ENCODE data around the gene APP. TPM values are rescaled to one million over a fixed set of nuclear protein-coding genes. Genes with fewer than 3 reads are reported as not detected.

The APP gene
- total RNA-seq, 1 donor from 2014 or later: 306 TPM

GRCh38 chr21:25956993-25957714 lies 213.4 kb downstream of the APP start:
- TF ChIP-seq EZH2phosphoT487 (IDR thresholded peaks at IDR 0.05): no peak
- no peak for TF ChIP-seq EZH2 (IDR thresholded peaks at IDR 0.05)
- TF ChIP-seq, protein P1, sequence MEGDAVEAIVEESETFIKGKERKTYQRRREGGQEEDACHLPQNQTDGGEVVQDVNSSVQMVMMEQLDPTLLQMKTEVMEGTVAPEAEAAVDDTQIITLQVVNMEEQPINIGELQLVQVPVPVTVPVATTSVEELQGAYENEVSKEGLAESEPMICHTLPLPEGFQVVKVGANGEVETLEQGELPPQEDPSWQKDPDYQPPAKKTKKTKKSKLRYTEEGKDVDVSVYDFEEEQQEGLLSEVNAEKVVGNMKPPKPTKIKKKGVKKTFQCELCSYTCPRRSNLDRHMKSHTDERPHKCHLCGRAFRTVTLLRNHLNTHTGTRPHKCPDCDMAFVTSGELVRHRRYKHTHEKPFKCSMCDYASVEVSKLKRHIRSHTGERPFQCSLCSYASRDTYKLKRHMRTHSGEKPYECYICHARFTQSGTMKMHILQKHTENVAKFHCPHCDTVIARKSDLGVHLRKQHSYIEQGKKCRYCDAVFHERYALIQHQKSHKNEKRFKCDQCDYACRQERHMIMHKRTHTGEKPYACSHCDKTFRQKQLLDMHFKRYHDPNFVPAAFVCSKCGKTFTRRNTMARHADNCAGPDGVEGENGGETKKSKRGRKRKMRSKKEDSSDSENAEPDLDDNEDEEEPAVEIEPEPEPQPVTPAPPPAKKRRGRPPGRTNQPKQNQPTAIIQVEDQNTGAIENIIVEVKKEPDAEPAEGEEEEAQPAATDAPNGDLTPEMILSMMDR (IDR thresholded peaks at IDR 0.05): no peak

DNA sequence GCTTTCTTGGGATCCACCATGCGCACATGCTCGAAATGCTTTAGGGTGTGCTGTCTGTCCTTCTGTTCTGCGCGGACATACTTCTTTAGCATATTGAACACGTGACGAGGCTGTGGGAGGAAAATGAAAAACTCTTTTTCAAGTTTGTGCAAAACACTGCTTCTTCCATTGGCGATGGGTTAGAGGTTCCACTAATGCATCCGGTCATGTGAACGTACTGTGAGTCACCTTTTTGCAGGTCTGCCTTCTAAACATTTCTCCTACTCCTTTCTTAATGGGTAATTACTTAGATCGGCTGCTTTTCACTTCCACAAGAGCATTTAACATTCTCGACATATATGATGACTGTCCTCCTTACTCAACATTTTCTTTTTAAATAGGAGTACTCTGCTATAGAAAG lies 214.9 kb downstream of the APP start:
- H3K4me3 ChIP-seq: no peak overlapping the region
- H3K36me3 ChIP-seq: peaks cover 6% of the 10 kb centered on the region
- peaks cover 12% of the 10 kb centered on the region for H3K79me2 ChIP-seq (ENCODE audit: low read depth)
- H4K20me1 ChIP-seq (ENCODE audit: low read depth): peaks cover under 1% of the 10 kb centered on the region
- H3K9ac ChIP-seq: no peak overlapping the region
- H2AFZ ChIP-seq (replicated peaks): no peak overlapping the region
- no peak overlapping the region for H3K4me3 Mint-ChIP-seq
- H3K36me3 Mint-ChIP-seq: peaks cover 41% of the 10 kb centered on the region
- peaks cover 2% of the 10 kb centered on the region for H3K27me3 Mint-ChIP-seq (ENCODE audit: insufficient read depth, low read depth)
- no peak overlapping the region for H3K27ac Mint-ChIP-seq
- H3K4me2 ChIP-seq: no peak overlapping the region
- H3F3A ChIP-seq (ENCODE audit: low read depth): peaks cover 17% of the 10 kb centered on the region
- peaks cover 26% of the 10 kb centered on the region for H3K4me1 Mint-ChIP-seq
- no peak for TF ChIP-seq EZH2 (IDR thresholded peaks at IDR 0.05)
- H3K4me1 ChIP-seq: peaks cover 23% of the 10 kb centered on the region
- H3K27ac ChIP-seq: no peak overlapping the region
- no peaks in the 10 kb centered on the region for H3K27me3 ChIP-seq
- H3K9me3 ChIP-seq (ENCODE audit: low read depth): no peaks in the 10 kb centered on the region
- H3K9me3 Mint-ChIP-seq: no peaks in the 10 kb centered on the region
- DNase-seq (ENCODE audit: low spot score): no peak

More at GRCh38 chr21:25956993-25957714, 213.4 kb downstream of the APP start:
- no peak overlapping the region for H3K4me2 ChIP-seq
- H3K27me3 ChIP-seq: no peaks in the 10 kb centered on the region
- peaks cover 6% of the 10 kb centered on the region for H3K36me3 ChIP-seq
- H2AFZ ChIP-seq (replicated peaks): no peak overlapping the region
- no peaks in the 10 kb centered on the region for H3K9me3 ChIP-seq (ENCODE audit: low read depth)
- H3K4me3 ChIP-seq: no peak overlapping the region
- H3K9ac ChIP-seq: no peak overlapping the region
- Mint-ChIP-seq H3K4me1 (peaks cover 21% of the 10 kb centered on the region), H3K36me3 (peaks cover 39% of the 10 kb centered on the region), H3K27me3 (ENCODE audit: insufficient read depth, low read depth) (peaks cover 2% of the 10 kb centered on the region), H3K4me3 (no peak overlapping the region), H3K27ac (no peak overlapping the region), H3K9me3 (no peaks in the 10 kb centered on the region)
- DNase-seq (ENCODE audit: low spot score): no peak
- peaks cover 32% of the 10 kb centered on the region for H3F3A ChIP-seq (ENCODE audit: low read depth)
- peaks cover 12% of the 10 kb centered on the region for H3K79me2 ChIP-seq (ENCODE audit: low read depth)
- peaks cover 8% of the 10 kb centered on the region for H4K20me1 ChIP-seq (ENCODE audit: low read depth)
- peaks cover 27% of the 10 kb centered on the region for H3K4me1 ChIP-seq
- no peak overlapping the region for H3K27ac ChIP-seq

DNA sequence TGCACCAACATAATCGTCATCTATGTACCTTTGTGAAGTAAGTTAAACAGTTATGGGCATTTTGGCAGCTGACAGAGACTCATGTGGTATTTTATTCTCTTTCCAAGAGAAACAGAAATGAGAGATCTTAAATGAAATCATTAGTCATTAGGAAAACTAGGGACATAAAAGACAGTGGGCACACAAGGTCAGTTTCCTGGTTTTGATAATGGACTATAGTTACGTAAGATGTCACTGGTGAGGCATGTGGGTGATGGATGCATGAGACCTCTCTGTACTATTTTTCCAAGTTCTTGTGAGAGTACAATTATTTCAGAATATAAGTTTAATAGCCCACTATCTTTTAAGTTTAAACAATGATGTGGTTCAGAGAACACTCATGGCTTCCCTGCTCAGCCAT lies 216.9 kb downstream of the APP start:
- peaks cover 6% of the 10 kb centered on the region for H3K36me3 ChIP-seq
- TF ChIP-seq EZH2phosphoT487 (IDR thresholded peaks at IDR 0.05): no peak
- no peak for TF ChIP-seq EZH2 (IDR thresholded peaks at IDR 0.05)
- TF ChIP-seq, protein P1 (IDR thresholded peaks at IDR 0.05): no peak
- no peak for DNase-seq (ENCODE audit: low spot score)
- no peaks in the 10 kb centered on the region for H3K27me3 ChIP-seq
- Mint-ChIP-seq H3K36me3 (peaks cover 40% of the 10 kb centered on the region), H3K4me3 (no peak overlapping the region), H3K27ac (no peak overlapping the region), H3K27me3 (ENCODE audit: insufficient read depth, low read depth) (peaks cover 2% of the 10 kb centered on the region), H3K4me1 (peaks cover 22% of the 10 kb centered on the region), H3K9me3 (no peaks in the 10 kb centered on the region)
- no peaks in the 10 kb centered on the region for H4K20me1 ChIP-seq (ENCODE audit: low read depth)
- no peak overlapping the region for H3K4me2 ChIP-seq
- H3K4me1 ChIP-seq: peaks cover 17% of the 10 kb centered on the region
- H3K79me2 ChIP-seq (ENCODE audit: low read depth): peaks cover 2% of the 10 kb centered on the region
- no peak overlapping the region for H3K27ac ChIP-seq
- no peak overlapping the region for H3K4me3 ChIP-seq
- no peaks in the 10 kb centered on the region for H3F3A ChIP-seq (ENCODE audit: low read depth)
- H3K9me3 ChIP-seq (ENCODE audit: low read depth): no peaks in the 10 kb centered on the region
- no peak overlapping the region for H2AFZ ChIP-seq (replicated peaks)
- no peak overlapping the region for H3K9ac ChIP-seq

GRCh38 chr21:25953196-25953595 lies 217.4 kb downstream of the APP start:
- H3K27ac Mint-ChIP-seq: no peak overlapping the region
- peaks cover 38% of the 10 kb centered on the region for H3K36me3 Mint-ChIP-seq
- no peak for DNase-seq (ENCODE audit: low spot score)

More at GRCh38 chr21:25953196-25953595, 217.4 kb downstream of the APP start:
- Histone ChIP-seq H4K20me1 (ENCODE audit: low read depth) (no peaks in the 10 kb centered on the region), H3K79me2 (ENCODE audit: low read depth) (no peaks in the 10 kb centered on the region), H2AFZ (replicated peaks) (no peak overlapping the region), H3K27ac (no peak overlapping the region), H3K4me1 (peaks cover 19% of the 10 kb centered on the region), H3K27me3 (no peaks in the 10 kb centered on the region), H3K4me3 (no peak overlapping the region), H3K36me3 (peaks cover 6% of the 10 kb centered on the region), H3K9ac (no peak overlapping the region), H3F3A (ENCODE audit: low read depth) (no peaks in the 10 kb centered on the region), H3K4me2 (no peak overlapping the region), H3K9me3 (ENCODE audit: low read depth) (no peaks in the 10 kb centered on the region)
- Mint-ChIP-seq H3K9me3 (no peaks in the 10 kb centered on the region), H3K27me3 (ENCODE audit: insufficient read depth, low read depth) (peaks cover 2% of the 10 kb centered on the region), H3K4me3 (no peak overlapping the region), H3K4me1 (peaks cover 22% of the 10 kb centered on the region)
- TF ChIP-seq EZH2 (IDR thresholded peaks at IDR 0.05): no peak

Measured in neural progenitor cell (in vitro differentiated cells).